ENCODE measurements around the gene WWOX.

- no peak for TF ChIP-seq EZH2 (IDR thresholded peaks at IDR 0.05; ENCODE audit: insufficient read depth, low read length)
- TF ChIP-seq CTCF (IDR thresholded peaks at IDR 0.05; ENCODE audit: insufficient read depth, low read depth, low read length), result no peak
Observed at GRCh38 chr16:78892951-78893733, 793.7 kb downstream of the WWOX start.
